ENCODE results near the gene NID1.

Gene NID1

GRCh38 chr1:236064674-236065508, at the start of gene NID1:
Gene NID1 (minus strand): TSS chr1:236065090. CDS start chr1:236065079, 11 bp downstream.
- peak; percentile 41 for DNase-seq

GRCh38 chr1:236114076-236114747, 49.3 kb upstream of the NID1 start:
- no peak for DNase-seq

GRCh38 chr1:236113324-236114032, 48.6 kb upstream of the NID1 start:
- DNase-seq = no peak

- no peak for DNase-seq
These were observed 47.4 kb upstream of the NID1 start for GRCh38 chr1:236112332-236112627.

GRCh38 chr1:236111527-236112331, 46.8 kb upstream of the NID1 start:
- DNase-seq = no peak

GRCh38 chr1:236110137-236110536, 45.2 kb upstream of the NID1 start:
- DNase-seq = no peak

- no peak for DNase-seq
These were observed 43.2 kb upstream of the NID1 start for GRCh38 chr1:236108027-236108648.

- no peak for DNase-seq
These were observed 42.4 kb upstream of the NID1 start for GRCh38 chr1:236107121-236107907.

- peak; percentile 65 for DNase-seq
These were observed 38.8 kb upstream of the NID1 start for GRCh38 chr1:236103646-236104218.

GRCh38 chr1:236103059-236103458, 38.2 kb upstream of the NID1 start:
- peak; percentile 37 for DNase-seq

- DNase-seq = no peak
These were observed 37.7 kb upstream of the NID1 start for GRCh38 chr1:236102611-236103010.

GRCh38 chr1:236101233-236102200, 36.6 kb upstream of the NID1 start:
- DNase-seq = no peak

GRCh38 chr1:236100799-236101198, 35.9 kb upstream of the NID1 start:
- DNase-seq = no peak

GRCh38 chr1:236099355-236099974, 34.6 kb upstream of the NID1 start:
- DNase-seq = no peak

GRCh38 chr1:236098267-236098666, 33.4 kb upstream of the NID1 start:
- no peak for DNase-seq

GRCh38 chr1:236096660-236097482, 32.0 kb upstream of the NID1 start:
- peak; percentile 31 for DNase-seq

- DNase-seq = no peak
These were observed 31.0 kb upstream of the NID1 start for GRCh38 chr1:236095705-236096520.

- DNase-seq = no peak
These were observed 28.0 kb upstream of the NID1 start for GRCh38 chr1:236092899-236093298.
